RWPE2 (cell line): ENCODE data around the gene DPF3.

Experiments used
- ATAC-seq: fragments of 200-7000 bp; cut with Tn5 transposase; 3 replicates; pipeline ENCODE4 v1.9.1; 2021; ENCODE audit warnings: low read depth
- DNase-seq: peaks from one replicate; pipeline ENCODE4 v3.0.0-alpha.2; 2020; ENCODE audit warnings: low spot score
- H3K27ac ChIP-seq: fragments of 450-650 bp; 2 replicates; pipeline ENCODE4 v1.5.1; 2017; ENCODE audit warnings: mild to moderate bottlenecking; ENCODE audit not compliant: poor library complexity, severe bottlenecking
- H3K27me3 ChIP-seq: fragments of 250-450 bp; sonication (Bioruptor Pico); 2 replicates; pipeline ENCODE4 v1.5.1; 2021; ENCODE audit warnings: mild to moderate bottlenecking, moderate library complexity; ENCODE audit not compliant: insufficient read depth, poor library complexity, severe bottlenecking
- H3K36me3 ChIP-seq: fragments of 250-450 bp; sonication (Bioruptor Pico); 2 replicates; pipeline ENCODE4 v1.5.1; 2020; ENCODE audit warnings: low read depth, mild to moderate bottlenecking, moderate library complexity
- H3K4me1 ChIP-seq: fragments of 250-450 bp; sonication (Bioruptor Pico); 2 replicates; pipeline ENCODE4 v1.5.1; 2021; ENCODE audit warnings: mild to moderate bottlenecking, moderate library complexity; ENCODE audit not compliant: insufficient read depth, poor library complexity, severe bottlenecking
- H3K4me3 ChIP-seq: fragments of 250-450 bp; sonication (Bioruptor Pico); 2 replicates; pipeline ENCODE4 v1.5.1; 2021; ENCODE audit warnings: mild to moderate bottlenecking, moderate library complexity; ENCODE audit not compliant: severe bottlenecking
- H3K9me3 ChIP-seq: fragments of 250-450 bp; sonication (Bioruptor Pico); 2 replicates; pipeline ENCODE4 v1.5.1; 2021; ENCODE audit warnings: mild to moderate bottlenecking, moderate library complexity; ENCODE audit not compliant: severe bottlenecking
- CTCF ChIP-seq: fragments of 450-650 bp; IDR thresholded peaks from one replicate; pipeline ENCODE4 v1.5.1; 2017; ENCODE audit warnings: mild to moderate bottlenecking, moderate library complexity; ENCODE audit not compliant: poor library complexity, severe bottlenecking

DPF3 gene

GRCh38 chr14:72892879-72893635 lies 844 bp downstream of the DPF3 start:
- ATAC-seq (peak; percentile 2; the same call in 2 of the 3 replicates), DNase-seq (peak; percentile 61)
- H3K4me1 ChIP-seq = no peaks in the 10 kb centered on the region
- no peak overlapping the region for H3K27ac ChIP-seq
- H3K4me3 ChIP-seq = peak overlapping the region; percentile 55
- peaks cover 34% of the 10 kb centered on the region for H3K27me3 ChIP-seq
- H3K9me3 ChIP-seq = no peaks in the 10 kb centered on the region
- H3K36me3 ChIP-seq = no peaks in the 10 kb centered on the region
- no peak for TF ChIP-seq CTCF

GRCh38 chr14:72892103-72892878 lies 1.6 kb downstream of the DPF3 start:
- Histone ChIP-seq H3K9me3 (no peaks in the 10 kb centered on the region), H3K36me3 (no peaks in the 10 kb centered on the region), H3K4me3 (peak overlapping the region; percentile 55), H3K27ac (no peak overlapping the region), H3K27me3 (peaks cover 37% of the 10 kb centered on the region), H3K4me1 (no peaks in the 10 kb centered on the region)
- ATAC-seq (peak; percentile 10; the same call in 2 of the 3 replicates), DNase-seq (no peak)
- peak; percentile 32 for TF ChIP-seq CTCF

GRCh38 chr14:72891666-72892102 lies 2.2 kb downstream of the DPF3 start:
- no peaks in the 10 kb centered on the region for H3K4me1 ChIP-seq
- DNase-seq = no peak
- no peaks in the 10 kb centered on the region for H3K9me3 ChIP-seq
- TF ChIP-seq CTCF = no peak
- no peaks in the 10 kb centered on the region for H3K36me3 ChIP-seq
- ATAC-seq = no peak
- H3K4me3 ChIP-seq = peak overlapping the region; percentile 55
- H3K27ac ChIP-seq = no peak overlapping the region
- H3K27me3 ChIP-seq = peaks cover 38% of the 10 kb centered on the region

GRCh38 chr14:72889366-72889765 lies 4.5 kb downstream of the DPF3 start:
- H3K36me3 ChIP-seq = no peaks in the 10 kb centered on the region
- peaks cover 38% of the 10 kb centered on the region for H3K27me3 ChIP-seq
- no peak overlapping the region for H3K27ac ChIP-seq
- TF ChIP-seq CTCF = no peak
- no peak for ATAC-seq
- no peaks in the 10 kb centered on the region for H3K9me3 ChIP-seq
- H3K4me3 ChIP-seq = no peak overlapping the region
- DNase-seq = no peak
- peaks cover 2% of the 10 kb centered on the region for H3K4me1 ChIP-seq
